PC-9 (cell line): ENCODE results near the gene C4B.

Experiments
- EZH2 ChIP-seq: fragments of 200-600 bp; sonication (generic); IDR thresholded peaks from 2 replicates; pipeline ENCODE4 v1.8.0; 2017; ENCODE audit warnings: antibody characterized with exemption, low read depth
- TF ChIP-seq, protein P1 (sequence below): fragments of 200-600 bp; sonication (generic); conservative IDR thresholded peaks from 2 replicates; pipeline ENCODE4 v1.6.1; 2017; ENCODE audit warnings: mixed run types, antibody characterized with exemption, mild to moderate bottlenecking, moderate library complexity

DNA sequence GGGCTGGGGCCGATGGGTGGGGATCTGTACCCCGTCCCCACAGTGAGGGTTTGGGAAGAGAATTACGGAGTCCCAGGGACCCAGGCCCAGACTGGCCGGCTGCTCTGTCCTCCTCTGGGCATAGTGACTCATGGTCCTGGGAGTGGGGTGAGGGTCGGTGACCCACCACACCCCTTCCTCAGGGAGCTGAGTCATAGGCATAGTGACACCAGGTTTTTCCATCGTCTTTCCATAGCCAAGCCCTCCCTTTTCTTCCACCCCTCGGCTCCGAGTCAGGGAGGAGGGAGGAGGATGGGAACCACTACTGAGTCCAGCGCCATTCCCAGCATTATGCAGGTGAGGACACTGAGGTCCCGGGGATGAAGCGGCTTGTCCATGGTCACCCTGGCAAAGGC is 32.5 kb downstream of the C4B start:
- TF ChIP-seq, protein P1, sequence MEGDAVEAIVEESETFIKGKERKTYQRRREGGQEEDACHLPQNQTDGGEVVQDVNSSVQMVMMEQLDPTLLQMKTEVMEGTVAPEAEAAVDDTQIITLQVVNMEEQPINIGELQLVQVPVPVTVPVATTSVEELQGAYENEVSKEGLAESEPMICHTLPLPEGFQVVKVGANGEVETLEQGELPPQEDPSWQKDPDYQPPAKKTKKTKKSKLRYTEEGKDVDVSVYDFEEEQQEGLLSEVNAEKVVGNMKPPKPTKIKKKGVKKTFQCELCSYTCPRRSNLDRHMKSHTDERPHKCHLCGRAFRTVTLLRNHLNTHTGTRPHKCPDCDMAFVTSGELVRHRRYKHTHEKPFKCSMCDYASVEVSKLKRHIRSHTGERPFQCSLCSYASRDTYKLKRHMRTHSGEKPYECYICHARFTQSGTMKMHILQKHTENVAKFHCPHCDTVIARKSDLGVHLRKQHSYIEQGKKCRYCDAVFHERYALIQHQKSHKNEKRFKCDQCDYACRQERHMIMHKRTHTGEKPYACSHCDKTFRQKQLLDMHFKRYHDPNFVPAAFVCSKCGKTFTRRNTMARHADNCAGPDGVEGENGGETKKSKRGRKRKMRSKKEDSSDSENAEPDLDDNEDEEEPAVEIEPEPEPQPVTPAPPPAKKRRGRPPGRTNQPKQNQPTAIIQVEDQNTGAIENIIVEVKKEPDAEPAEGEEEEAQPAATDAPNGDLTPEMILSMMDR: no peak
- TF ChIP-seq EZH2: no peak
